ENCODE results near the gene COL28A1. TPM values are rescaled to one million over a fixed set of nuclear protein-coding genes. Genes with fewer than 3 reads are reported as not detected.

The COL28A1 gene
- total and polyA plus RNA-seq, 12 donors, result 0.66 to 16.0 (median 2.8) TPM

DNA sequence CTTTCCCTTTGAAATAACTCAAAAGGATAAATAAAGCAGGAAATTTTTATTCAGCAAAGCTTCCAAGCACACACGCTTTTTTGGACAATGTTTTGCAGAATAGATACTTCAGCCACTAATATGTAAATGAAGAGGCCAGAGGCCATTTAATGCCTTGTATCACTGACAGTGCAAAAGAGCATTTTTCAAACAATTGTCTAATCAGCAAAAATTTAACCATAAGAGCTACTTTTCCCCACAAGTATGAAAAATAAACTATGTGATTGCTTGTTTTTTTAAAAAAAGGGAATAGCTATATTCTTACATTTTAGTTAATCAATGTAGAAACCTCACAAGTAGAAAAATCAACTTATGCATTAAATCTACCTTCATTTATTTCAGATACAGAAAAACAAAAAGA is 99.7 kb downstream of the COL28A1 start:
- Histone ChIP-seq H3K4me3 (no peak overlapping the region), H3K27ac (no peak overlapping the region), H3K36me3 (replicated peaks in 1 of 2) (no peaks in the 10 kb centered on the region), H3K4me1 (replicated peaks in 1 of 2) (no peaks in the 10 kb centered on the region), H3K9me3 (replicated peaks in 1 of 3) (no peaks in the 10 kb centered on the region), H3K27me3 (no peaks in the 10 kb centered on the region)
- no peak for DNase-seq
- 92 to 100% (median 96%) methylated on average over 1 of the region's 1 CpG for WGBS, 4 donors
- intact Hi-C loops (cut with DNase I), result no loop called here
- no peak for TF ChIP-seq POLR2A (IDR thresholded peaks at IDR 0.05)
- TF ChIP-seq, protein P1, sequence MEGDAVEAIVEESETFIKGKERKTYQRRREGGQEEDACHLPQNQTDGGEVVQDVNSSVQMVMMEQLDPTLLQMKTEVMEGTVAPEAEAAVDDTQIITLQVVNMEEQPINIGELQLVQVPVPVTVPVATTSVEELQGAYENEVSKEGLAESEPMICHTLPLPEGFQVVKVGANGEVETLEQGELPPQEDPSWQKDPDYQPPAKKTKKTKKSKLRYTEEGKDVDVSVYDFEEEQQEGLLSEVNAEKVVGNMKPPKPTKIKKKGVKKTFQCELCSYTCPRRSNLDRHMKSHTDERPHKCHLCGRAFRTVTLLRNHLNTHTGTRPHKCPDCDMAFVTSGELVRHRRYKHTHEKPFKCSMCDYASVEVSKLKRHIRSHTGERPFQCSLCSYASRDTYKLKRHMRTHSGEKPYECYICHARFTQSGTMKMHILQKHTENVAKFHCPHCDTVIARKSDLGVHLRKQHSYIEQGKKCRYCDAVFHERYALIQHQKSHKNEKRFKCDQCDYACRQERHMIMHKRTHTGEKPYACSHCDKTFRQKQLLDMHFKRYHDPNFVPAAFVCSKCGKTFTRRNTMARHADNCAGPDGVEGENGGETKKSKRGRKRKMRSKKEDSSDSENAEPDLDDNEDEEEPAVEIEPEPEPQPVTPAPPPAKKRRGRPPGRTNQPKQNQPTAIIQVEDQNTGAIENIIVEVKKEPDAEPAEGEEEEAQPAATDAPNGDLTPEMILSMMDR (IDR thresholded peaks at IDR 0.05), result no peak

GRCh38 chr7:7434329-7434728 is 101.3 kb downstream of the COL28A1 start:
- no peak for DNase-seq
- Histone ChIP-seq H3K4me3 (no peak overlapping the region), H3K9me3 (replicated peaks in 1 of 3) (no peaks in the 10 kb centered on the region), H3K27me3 (no peaks in the 10 kb centered on the region), H3K36me3 (replicated peaks in 1 of 2) (no peaks in the 10 kb centered on the region), H3K4me1 (replicated peaks in 1 of 2) (no peaks in the 10 kb centered on the region), H3K27ac (no peak overlapping the region)
- WGBS, 4 donors, result 63 to 78% (median 73%) methylated on average over 3 of the region's 3 CpGs
- intact Hi-C loops (cut with DNase I), result no loop called here
- no peak for TF ChIP-seq POLR2A (IDR thresholded peaks at IDR 0.05)
- TF ChIP-seq, protein P1 (IDR thresholded peaks at IDR 0.05), result no peak

DNA sequence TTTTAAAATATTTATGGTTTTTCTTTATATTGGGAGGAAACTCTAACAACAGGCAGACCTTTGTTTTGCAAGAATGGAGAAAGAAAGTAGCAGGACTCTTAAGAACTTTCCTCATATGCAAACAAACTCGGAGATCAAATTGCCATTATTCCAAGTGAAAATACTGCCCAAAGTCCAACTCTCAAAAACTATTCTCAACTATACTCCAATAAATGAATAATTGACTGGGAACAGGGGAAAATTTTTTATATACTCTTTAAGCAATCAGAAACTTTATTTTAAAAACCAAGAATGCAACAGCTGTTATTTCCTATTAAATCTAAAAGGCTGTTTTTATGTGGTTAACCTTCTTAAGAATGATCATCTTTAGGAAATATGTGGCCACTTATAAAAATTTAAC is 101.9 kb downstream of the COL28A1 start:
- H3K27me3 ChIP-seq, result no peaks in the 10 kb centered on the region
- no peak overlapping the region for H3K4me3 ChIP-seq
- no peak for DNase-seq
- H3K4me1 ChIP-seq (replicated peaks in 1 of 2), result no peaks in the 10 kb centered on the region
- WGBS, 4 donors, result 79 to 89% (median 82%) methylated on average over 1 of the region's 1 CpG
- no peaks in the 10 kb centered on the region for H3K9me3 ChIP-seq (replicated peaks in 1 of 3)
- no peaks in the 10 kb centered on the region for H3K36me3 ChIP-seq (replicated peaks in 1 of 2)
- no peak overlapping the region for H3K27ac ChIP-seq
- TF ChIP-seq POLR2A (IDR thresholded peaks at IDR 0.05), result no peak
- TF ChIP-seq, protein P1 (IDR thresholded peaks at IDR 0.05), result no peak
- intact Hi-C loops (cut with DNase I), result no loop called here

- Histone ChIP-seq H3K36me3 (replicated peaks in 1 of 2) (no peaks in the 10 kb centered on the region), H3K27ac (no peak overlapping the region), H3K27me3 (no peaks in the 10 kb centered on the region), H3K9me3 (replicated peaks in 1 of 3) (no peaks in the 10 kb centered on the region), H3K4me3 (no peak overlapping the region), H3K4me1 (replicated peaks in 1 of 2) (no peaks in the 10 kb centered on the region)
- intact Hi-C loops (cut with DNase I), result no loop called here
- no peak for TF ChIP-seq POLR2A (IDR thresholded peaks at IDR 0.05)
- TF ChIP-seq, protein P1 (IDR thresholded peaks at IDR 0.05), result no peak
- WGBS, 4 donors, result 81 to 93% (median 90%) methylated on average over 7 of the region's 7 CpGs
- no peak for DNase-seq
These were observed 102.7 kb downstream of the COL28A1 start for GRCh38 chr7:7432979-7433378.

Measured in adrenal gland (tissue), 12 donors.